GM19351 (cell line): ENCODE measurements around the gene LIN7B.

Experiments
- ATAC-seq: cut with Tn5 transposase; IDR thresholded peaks from one replicate; pipeline ENCODE4 v1.9.1; 2021; ENCODE audit warnings: mild to moderate bottlenecking, moderate library complexity; ENCODE audit not compliant: unreplicated experiment

The LIN7B gene

GRCh38 chr19:49160450-49161189, 46.5 kb downstream of the LIN7B start:
- ATAC-seq = no peak

GRCh38 chr19:49161987-49162386, 47.8 kb downstream of the LIN7B start:
- ATAC-seq = no peak

- ATAC-seq = no peak
These were observed 51.1 kb downstream of the LIN7B start for GRCh38 chr19:49165111-49165750.

- ATAC-seq = no peak
These were observed 51.7 kb downstream of the LIN7B start for GRCh38 chr19:49165865-49166301.

GRCh38 chr19:49167857-49168409, 53.8 kb downstream of the LIN7B start:
- ATAC-seq = no peak
